SK-N-SH treated with all-trans-retinoic acid at 6 μM for 48 hours (cell line): ENCODE data around the gene KCTD14.

ENCODE experiments used
- ATAC-seq: fragments of 200-7000 bp; cut with Tn5 transposase; 3 replicates; pipeline ENCODE4 v1.9.1; 2020; ENCODE audit warnings: mild to moderate bottlenecking, moderate library complexity
- BACH2 ChIP-seq: fragments of 250-450 bp; sonication (Bioruptor Pico); IDR thresholded peaks from 2 replicates; pipeline ENCODE4 v1.9.0; 2021; ENCODE audit warnings: mild to moderate bottlenecking, borderline replicate concordance
- CSDC2 ChIP-seq: fragments of 250-450 bp; sonication (Bioruptor Pico); IDR thresholded peaks from 2 replicates; pipeline ENCODE4 v1.5.0; 2020; ENCODE audit warnings: mild to moderate bottlenecking, moderate library complexity
- GLIS3 ChIP-seq: fragments of 250-450 bp; sonication (Bioruptor Pico); IDR thresholded peaks from 2 replicates; pipeline ENCODE4 v1.5.0; 2020; ENCODE audit warnings: mild to moderate bottlenecking, moderate library complexity
- ISL1 ChIP-seq: fragments of 250-450 bp; sonication (Bioruptor Pico); IDR thresholded peaks from 2 replicates; pipeline ENCODE4 v2.1.2; 2022; ENCODE audit warnings: mild to moderate bottlenecking, moderate library complexity
- OSR1 ChIP-seq: fragments of 250-450 bp; sonication (Bioruptor Pico); IDR thresholded peaks from 2 replicates; pipeline ENCODE4 v1.8.0; 2022; ENCODE audit warnings: moderate library complexity, mild to moderate bottlenecking, inconsistent platforms
- POU6F1 ChIP-seq: fragments of 250-450 bp; sonication (Bioruptor Pico); IDR thresholded peaks from 2 replicates; pipeline ENCODE4 v1.8.0; 2021; ENCODE audit warnings: low read depth, mild to moderate bottlenecking, moderate library complexity, borderline replicate concordance
- PPARA ChIP-seq: fragments of 250-450 bp; sonication (Bioruptor Pico); IDR thresholded peaks from 2 replicates; pipeline ENCODE4 v1.5.0; 2020; ENCODE audit warnings: mild to moderate bottlenecking, borderline replicate concordance
- SNAI2 ChIP-seq: fragments of 250-450 bp; sonication (Bioruptor Pico); IDR thresholded peaks from 2 replicates; pipeline ENCODE4 v1.5.0; 2020; ENCODE audit warnings: mild to moderate bottlenecking, moderate library complexity
- TCF4 ChIP-seq: fragments of 250-450 bp; sonication (Bioruptor Pico); IDR thresholded peaks from 2 replicates; pipeline ENCODE4 v1.8.0; 2021; ENCODE audit warnings: mild to moderate bottlenecking, moderate library complexity, borderline replicate concordance
- ZC3H10 ChIP-seq: fragments of 250-450 bp; sonication (Bioruptor Pico); IDR thresholded peaks from 2 replicates; pipeline ENCODE4 v1.5.1; 2021; ENCODE audit warnings: mild to moderate bottlenecking, moderate library complexity
- ZFP30 ChIP-seq: fragments of 450-650 bp; formaldehyde crosslinking; IDR thresholded peaks from 2 replicates; pipeline ENCODE4 v1.5.0; 2022; ENCODE audit warnings: mild to moderate bottlenecking, moderate library complexity
- ZNF565 ChIP-seq: fragments of 450-650 bp; formaldehyde crosslinking; conservative IDR thresholded peaks from 2 replicates; pipeline ENCODE4 v1.5.0; 2020; ENCODE audit warnings: low read depth, mild to moderate bottlenecking, moderate library complexity
- ZNF70 ChIP-seq: fragments of 450-650 bp; formaldehyde crosslinking; IDR thresholded peaks from 2 replicates; pipeline ENCODE4 v1.5.0; 2020; ENCODE audit warnings: mild to moderate bottlenecking, moderate library complexity
- ZNF8 ChIP-seq: fragments of 450-650 bp; formaldehyde crosslinking; IDR thresholded peaks from 2 replicates; pipeline ENCODE4 v1.5.0; 2020; ENCODE audit warnings: mild to moderate bottlenecking, moderate library complexity
- TF ChIP-seq, protein P1 (sequence below): fragments of 250-450 bp; sonication (Bioruptor Pico); IDR thresholded peaks from 2 replicates; pipeline ENCODE4 v1.5.1; 2020; ENCODE audit warnings: low read depth, mild to moderate bottlenecking, moderate library complexity

The KCTD14 gene

DNA sequence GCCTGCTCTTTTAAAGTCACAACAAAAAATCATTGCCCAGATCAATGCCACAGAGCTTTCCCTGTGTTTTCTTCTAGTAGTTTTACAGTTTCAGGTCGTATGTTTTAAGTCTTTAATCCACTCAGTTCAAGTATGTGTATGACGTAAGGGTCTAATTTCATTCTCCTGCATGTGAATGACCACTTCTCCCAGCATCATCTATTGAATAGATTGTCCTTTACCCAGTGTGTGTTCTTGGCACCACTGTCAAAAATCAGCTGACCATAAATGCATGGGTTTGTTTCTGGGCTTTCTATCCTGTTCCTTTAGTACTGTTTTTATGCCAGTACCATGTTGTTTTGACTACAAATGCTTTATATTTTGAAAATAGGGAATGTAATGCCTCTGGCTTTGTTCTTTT lies 56.7 kb downstream of the KCTD14 start:
- no peak for TF ChIP-seq ISL1 (CRISPR knock-in tag)
- no peak for TF ChIP-seq SNAI2 (CRISPR knock-in tag)
- TF ChIP-seq CSDC2 (CRISPR knock-in tag) = no peak
- no peak for TF ChIP-seq GLIS3 (CRISPR knock-in tag)
- no peak for TF ChIP-seq BACH2 (CRISPR knock-in tag)
- TF ChIP-seq, protein P1, sequence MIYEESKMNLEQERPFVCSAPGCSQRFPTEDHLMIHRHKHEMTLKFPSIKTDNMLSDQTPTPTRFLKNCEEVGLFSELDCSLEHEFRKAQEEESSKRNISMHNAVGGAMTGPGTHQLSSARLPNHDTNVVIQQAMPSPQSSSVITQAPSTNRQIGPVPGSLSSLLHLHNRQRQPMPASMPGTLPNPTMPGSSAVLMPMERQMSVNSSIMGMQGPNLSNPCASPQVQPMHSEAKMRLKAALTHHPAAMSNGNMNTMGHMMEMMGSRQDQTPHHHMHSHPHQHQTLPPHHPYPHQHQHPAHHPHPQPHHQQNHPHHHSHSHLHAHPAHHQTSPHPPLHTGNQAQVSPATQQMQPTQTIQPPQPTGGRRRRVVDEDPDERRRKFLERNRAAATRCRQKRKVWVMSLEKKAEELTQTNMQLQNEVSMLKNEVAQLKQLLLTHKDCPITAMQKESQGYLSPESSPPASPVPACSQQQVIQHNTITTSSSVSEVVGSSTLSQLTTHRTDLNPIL (CRISPR knock-in tag) = no peak
- no peak for TF ChIP-seq ZNF565
- no peak for TF ChIP-seq POU6F1
- no peak for TF ChIP-seq ZNF8 (CRISPR knock-in tag)
- no peak for TF ChIP-seq ZNF70 (CRISPR knock-in tag)
- TF ChIP-seq ZFP30 (CRISPR knock-in tag) = no peak
- TF ChIP-seq TCF4 (CRISPR knock-in tag) = no peak
- TF ChIP-seq OSR1 (CRISPR knock-in tag) = no peak
- TF ChIP-seq ZC3H10 = no peak
- TF ChIP-seq PPARA (CRISPR knock-in tag) = no peak
- TF ChIP-seq, all 23 proteins: peak for 0
- no peak for ATAC-seq
